Measurements from ENCODE around the gene CBFA2T2. TPM values are rescaled to one million over a fixed set of nuclear protein-coding genes. Genes with fewer than 3 reads are reported as not detected.
A peak's percentile ranks its signal among the peaks of the same experiment; 100 is the strongest.

Gene CBFA2T2
- total RNA-seq, 4 donors from 2014 or later = 31.2 to 51.3 (median 37.8) TPM

- TF ChIP-seq POLR2A (IDR thresholded peaks at IDR 0.05) = no peak
- no peak for TF ChIP-seq CTCF (IDR thresholded peaks at IDR 0.05)
- Histone ChIP-seq H3K4me1 (no peaks in the 10 kb centered on the region), H3K9me3 (no peaks in the 10 kb centered on the region), H3K27ac (no peak overlapping the region), H3K36me3 (peaks cover 0 to 76% (median 0%) of the 10 kb centered on the region in 3 donors), H3K27me3 (no peaks in the 10 kb centered on the region), H3K4me3 (no peak overlapping the region)
- DNase-seq = no peak
Measured at GRCh38 chr20:33636776-33637175, 146.9 kb downstream of the CBFA2T2 start.

- Histone ChIP-seq H3K27ac (no peak overlapping the region), H3K4me1 (no peaks in the 10 kb centered on the region), H3K4me3 (no peak overlapping the region), H3K27me3 (no peaks in the 10 kb centered on the region), H3K36me3 (peaks cover 0 to 88% (median 0%) of the 10 kb centered on the region in 3 donors), H3K9me3 (no peaks in the 10 kb centered on the region)
- DNase-seq = no peak
- TF ChIP-seq CTCF (IDR thresholded peaks at IDR 0.05) (no peak), POLR2A (IDR thresholded peaks at IDR 0.05) (no peak)
Measured at GRCh38 chr20:33640287-33640686, 150.4 kb downstream of the CBFA2T2 start.

- H3K4me3 ChIP-seq = no peak overlapping the region
- H3K27me3 ChIP-seq = no peaks in the 10 kb centered on the region
- peaks cover 0 to 72% (median 0%) of the 10 kb centered on the region in 3 donors for H3K36me3 ChIP-seq
- no peaks in the 10 kb centered on the region for H3K9me3 ChIP-seq
- no peak overlapping the region for H3K27ac ChIP-seq
- DNase-seq = peak in 1 of 3 donors; percentile 9
- TF ChIP-seq CTCF (IDR thresholded peaks at IDR 0.05) (no peak), POLR2A (IDR thresholded peaks at IDR 0.05) (no peak)
- H3K4me1 ChIP-seq = peaks cover 0 to 14% (median 0%) of the 10 kb centered on the region in 4 donors
Measured at GRCh38 chr20:33644313-33645071, 154.6 kb downstream of the CBFA2T2 start.

- Histone ChIP-seq H3K27me3 (no peaks in the 10 kb centered on the region), H3K9me3 (no peaks in the 10 kb centered on the region), H3K4me1 (peaks cover 0 to 15% (median 0%) of the 10 kb centered on the region in 4 donors), H3K4me3 (no peak overlapping the region), H3K27ac (no peak overlapping the region), H3K36me3 (peaks cover 0 to 67% (median 0%) of the 10 kb centered on the region in 3 donors)
- no peak for DNase-seq
- no peak for TF ChIP-seq CTCF (IDR thresholded peaks at IDR 0.05)
- TF ChIP-seq POLR2A (IDR thresholded peaks at IDR 0.05) = no peak
Measured at GRCh38 chr20:33645072-33645358, 155.1 kb downstream of the CBFA2T2 start.

GRCh38 chr20:33645396-33645795, 155.5 kb downstream of the CBFA2T2 start:
- no peaks in the 10 kb centered on the region for H3K9me3 ChIP-seq
- no peak for DNase-seq
- peaks cover 0 to 18% (median 0%) of the 10 kb centered on the region in 4 donors for H3K4me1 ChIP-seq
- H3K4me3 ChIP-seq = no peak overlapping the region
- no peak overlapping the region for H3K27ac ChIP-seq
- H3K27me3 ChIP-seq = no peaks in the 10 kb centered on the region
- TF ChIP-seq POLR2A (IDR thresholded peaks at IDR 0.05) (no peak), CTCF (IDR thresholded peaks at IDR 0.05) (no peak)
- H3K36me3 ChIP-seq = peaks cover 0 to 63% (median 0%) of the 10 kb centered on the region in 3 donors
